Pancreas (tissue), 10 donors: ENCODE data around the gene DCDC1. TPM values are rescaled to one million over a fixed set of nuclear protein-coding genes. Genes with fewer than 3 reads are reported as not detected.

Experiments used
- ATAC-seq, 4 donors: fragments of 200-7000 bp; cut with Tn5 transposase; one replicate each; pipeline versions ENCODE4 v1.8.0 to v1.9.1; 2020; ENCODE audit warnings: mild to moderate bottlenecking in 4 of 4, moderate library complexity in 4 of 4
- DNase-seq, 6 donors: peaks; one replicate each; pipeline ENCODE4 v3.0.0-alpha.2; 2020
- FAIRE-seq: peaks from 2 replicates; lab custom pipeline; 2012; peaks lifted over from hg19 to GRCh38; lab: Jason Lieb, UNC
- H3K27ac ChIP-seq, 4 donors: fragments of 200-600 bp; sonication (generic); 1 replicate in 3 of 4; 2 replicates in 1 of 4; pipeline versions ENCODE4 v1.5.0 to v1.8.0; 2020
- H3K27me3 ChIP-seq, 4 donors: fragments of 200-600 bp; one replicate each; pipeline ENCODE4 v1.8.0; 2021
- H3K36me3 ChIP-seq, 3 donors: fragments of 200-600 bp; sonication (generic) in 1 of 3; one replicate each; pipeline versions ENCODE4 v1.5.0 to v1.8.0; 2020 to 2021
- H3K4me1 ChIP-seq, 3 donors: fragments of 200-600 bp; one replicate each; pipeline ENCODE4 v1.8.0; 2021
- H3K4me3 ChIP-seq, 4 donors: fragments of 200-600 bp; sonication (generic) in 2 of 4; one replicate each; pipeline versions ENCODE4 v1.5.0 to v1.8.0; 2020 to 2021
- H3K9me3 ChIP-seq, 4 donors: fragments of 200-600 bp; one replicate each; pipeline ENCODE4 v1.8.0; 2021
- CTCF ChIP-seq, 4 donors: fragments of 200-600 bp; sonication (generic) in 3 of 4; IDR thresholded peaks; one replicate each; pipeline versions ENCODE4 v1.5.0 to v1.8.0; 2021; ENCODE audit warnings: antibody characterized with exemption in 4 of 4
- WGBS, 2 donors: extraction: QIAGEN DNeasy Blood & Tissue Kit; methylation state at CpG; one replicate each; pipeline ENCODE4 v1.1.7; 2013; 5-methylcytosine and 5-hydroxymethylcytosine counted together
- intact Hi-C, 3 donors: fragments of 100-400 bp; cut with DNase I; formaldehyde crosslinking; loops; one replicate each; pipeline versions ENCODE4 v1.11.1 to v1.14.2; 2022
- polyA plus RNA-seq, 2 donors: library from polyadenylated mRNA; stranded (reverse); fragments of 200-250 nt; gene quantifications; one replicate each; pipeline ENCODE4 v1.2.3, GENCODE V29; 2013
- total RNA-seq, 6 donors: library from RNA; stranded (reverse); fragmentation: NEBNext Ultra II Directional in 4 of 6; extraction: Animal tissue kit (Norgen Biotek cat#: 25700) in 4 of 6; gene quantifications; one replicate each; pipeline versions ENCODE4 v1.2.1 to v1.2.4, GENCODE V29; 2021 to 2023
- donor health status: healthy with polysubstance abuse.
- donor health status: DM: no; HTN: no; CAD: no; lungs with moderate emphysema.
- donor health status: DM: no; HTN: no; CAD: no.
- donor health status: control.
- donor health status: control.
- donor health status: Bipolar disorder and iron deficiency.
- donor health status: DM: yes; HTN: yes; CAD: no.
- donor health status: DM: no; HTN: no; CAD: no.
- donor health status: DM: no; HTN: no; CAD: no.
- donor health status: DM: yes; HTN: yes; CAD: no.

Gene DCDC1
- total and polyA plus RNA-seq, 8 donors = 0.40 to 1.2 (median 0.68) TPM

DNA sequence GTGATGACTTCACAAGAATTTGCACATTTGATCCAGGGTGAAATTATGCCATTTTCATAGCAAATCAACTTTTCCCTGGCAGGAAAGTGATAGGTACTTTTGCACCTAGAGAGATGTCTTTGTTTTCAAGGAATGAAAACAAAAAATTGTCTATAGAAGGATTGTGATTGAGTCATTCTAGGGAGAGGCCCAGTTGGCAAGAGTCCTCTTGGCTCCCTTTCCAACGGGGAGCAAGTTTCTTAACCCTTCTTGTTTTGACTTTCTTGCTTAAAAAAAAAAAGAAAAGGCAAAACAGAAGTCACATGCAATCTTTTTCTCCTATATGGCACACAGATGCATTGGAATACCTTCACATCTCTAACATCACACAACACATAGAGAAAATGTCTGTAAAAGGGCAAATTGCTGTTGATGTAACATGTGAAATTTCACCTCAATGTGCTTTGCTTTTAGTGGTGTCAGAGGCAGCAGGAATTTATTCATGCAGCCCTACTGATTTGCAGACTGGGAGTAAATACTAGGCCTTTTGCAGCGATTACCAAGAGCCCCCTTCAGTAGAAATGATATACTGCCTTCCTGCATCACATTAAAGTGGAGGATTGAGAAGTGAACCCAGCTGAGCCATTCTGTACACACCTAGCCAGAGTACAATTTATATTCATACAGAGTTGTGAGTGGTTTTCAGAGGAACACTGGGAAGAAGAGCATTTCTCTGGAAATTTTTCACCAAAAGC lies 492.7 kb downstream of the DCDC1 start:
- FAIRE-seq = no peak
- TF ChIP-seq CTCF (IDR thresholded peaks at IDR 0.05) = no peak
- DNase-seq = no peak
- H3K9me3 ChIP-seq = no peaks in the 10 kb centered on the region
- no peaks in the 10 kb centered on the region for H3K27me3 ChIP-seq
- intact Hi-C loops = no loop called here
- ATAC-seq = no peak
- H3K36me3 ChIP-seq = no peaks in the 10 kb centered on the region
- peaks cover 0 to 3% (median 0%) of the 10 kb centered on the region in 3 donors for H3K4me1 ChIP-seq
- no peak overlapping the region for H3K27ac ChIP-seq
- 45 to 61% methylated on average over 2 of the region's 2 CpGs for WGBS, 2 donors
- no peak overlapping the region for H3K4me3 ChIP-seq

- WGBS, 2 donors = 96% methylated on average over 2 of the region's 2 CpGs
- DNase-seq = no peak
- Histone ChIP-seq H3K4me1 (peaks cover 0 to 3% (median 0%) of the 10 kb centered on the region in 3 donors), H3K4me3 (no peak overlapping the region), H3K27ac (no peak overlapping the region), H3K27me3 (no peaks in the 10 kb centered on the region), H3K36me3 (no peaks in the 10 kb centered on the region), H3K9me3 (no peaks in the 10 kb centered on the region)
- TF ChIP-seq CTCF (IDR thresholded peaks at IDR 0.05) = no peak
- FAIRE-seq = no peak
- intact Hi-C loops = no loop called here
- no peak for ATAC-seq
Observed at GRCh38 chr11:30876228-30876627, 493.3 kb downstream of the DCDC1 start.

- Histone ChIP-seq H3K27me3 (no peaks in the 10 kb centered on the region), H3K36me3 (no peaks in the 10 kb centered on the region), H3K9me3 (no peaks in the 10 kb centered on the region), H3K4me3 (no peak overlapping the region), H3K27ac (no peak overlapping the region), H3K4me1 (peaks cover 0 to 3% (median 0%) of the 10 kb centered on the region in 3 donors)
- no peak for DNase-seq
- ATAC-seq = no peak
- WGBS, 2 donors = 93 to 94% methylated on average over 2 of the region's 2 CpGs
- FAIRE-seq = no peak
- intact Hi-C loops = no loop called here
- TF ChIP-seq CTCF (IDR thresholded peaks at IDR 0.05) = no peak
Observed at GRCh38 chr11:30875806-30876205, 493.7 kb downstream of the DCDC1 start.

GRCh38 chr11:30873924-30874610 lies 495.5 kb downstream of the DCDC1 start:
- ATAC-seq = no peak

More at GRCh38 chr11:30873924-30874610, 495.5 kb downstream of the DCDC1 start:
- TF ChIP-seq CTCF (IDR thresholded peaks at IDR 0.05) = no peak
- Histone ChIP-seq H3K4me1 (peaks cover 0 to under 1% (median 0%) of the 10 kb centered on the region in 3 donors), H3K27ac (no peak overlapping the region), H3K27me3 (no peaks in the 10 kb centered on the region), H3K36me3 (no peaks in the 10 kb centered on the region), H3K9me3 (no peaks in the 10 kb centered on the region), H3K4me3 (no peak overlapping the region)
- DNase-seq = no peak
- FAIRE-seq = no peak
- 31 to 36% methylated on average over 3 of the region's 3 CpGs for WGBS, 2 donors
- intact Hi-C loops = no loop called here
